Neural cell (in vitro differentiated cells): Measurements from ENCODE around the gene SP2. TPM values are rescaled to one million over a fixed set of nuclear protein-coding genes. Genes with fewer than 3 reads are reported as not detected.
A peak's percentile ranks its signal among the peaks of the same experiment; 100 is the strongest.

ENCODE experiments used
- H2AFZ ChIP-seq: fragments of 200-600, 300-800 bp; sonication (generic), shearing (Covaris generic); 2 replicates; pipeline ENCODE4 v1.6.0; 2014; ENCODE audit warnings: low read depth, mild to moderate bottlenecking, antibody characterized with exemption, low read length, moderate library complexity
- H3F3A ChIP-seq: fragments of 200-600 bp; shearing (Covaris generic); 2 replicates; pipeline ENCODE4 v1.6.1; 2016; ENCODE audit warnings: mild to moderate bottlenecking, moderate library complexity, mixed read lengths, antibody characterized with exemption, low read length; ENCODE audit not compliant: insufficient read depth, poor library complexity, severe bottlenecking
- H3K27ac ChIP-seq: fragments of 200-600, 300-800 bp; sonication (generic), shearing (Covaris generic); 2 replicates; pipeline ENCODE4 v1.5.1; 2014; ENCODE audit warnings: mild to moderate bottlenecking, low read length, moderate library complexity
- H3K27me3 ChIP-seq: fragments of 300-800, 200-600 bp; sonication (generic), shearing (Covaris generic); 2 replicates; pipeline ENCODE4 v1.6.0; 2014; ENCODE audit warnings: mild to moderate bottlenecking, low read depth, low read length, moderate library complexity; ENCODE audit not compliant: insufficient read depth
- H3K36me3 ChIP-seq: fragments of 300-800, 200-600 bp; sonication (generic), shearing (Covaris generic); 2 replicates; pipeline ENCODE4 v1.5.1; 2014; ENCODE audit warnings: mild to moderate bottlenecking, antibody characterized with exemption, low read length, moderate library complexity; ENCODE audit not compliant: insufficient read depth
- H3K4me2 ChIP-seq: fragments of 300-800, 200-600 bp; sonication (generic), shearing (Covaris generic); 2 replicates; pipeline ENCODE4 v1.6.0; 2014; ENCODE audit warnings: mild to moderate bottlenecking, low read length
- H3K4me3 ChIP-seq: fragments of 300-800, 200-600 bp; sonication (generic), shearing (Covaris generic); 2 replicates; pipeline ENCODE4 v1.5.1; 2014; ENCODE audit warnings: mild to moderate bottlenecking, low read length, moderate library complexity
- H3K79me2 ChIP-seq: fragments of 200-600 bp; shearing (Covaris generic); replicated peaks from 2 replicates; pipeline ENCODE4 v1.6.0; 2014; ENCODE audit warnings: mild to moderate bottlenecking, low read length, moderate library complexity; ENCODE audit not compliant: insufficient read depth
- H3K9ac ChIP-seq: fragments of 300-800, 200-600 bp; sonication (generic), shearing (Covaris generic); 2 replicates; pipeline ENCODE4 v1.6.1; 2016; ENCODE audit warnings: mild to moderate bottlenecking, low read length, mixed read lengths
- H3K9me2 ChIP-seq: fragments of 200-600 bp; shearing (Covaris generic); 2 replicates; pipeline ENCODE4 v1.6.1; 2016; ENCODE audit warnings: mild to moderate bottlenecking, low read length, mixed read lengths; ENCODE audit not compliant: insufficient read depth
- H3K9me3 ChIP-seq: fragments of 200-600, 300-800 bp; sonication (generic), shearing (Covaris generic); 2 replicates; pipeline ENCODE4 v1.6.1; 2016; ENCODE audit warnings: mild to moderate bottlenecking, mixed run types, low read length, moderate library complexity, mixed read lengths
- H4K20me1 ChIP-seq: fragments of 200-600 bp; shearing (Covaris generic); 2 replicates; pipeline ENCODE4 v1.6.1; 2016; ENCODE audit warnings: mild to moderate bottlenecking, mixed run types; ENCODE audit not compliant: insufficient read depth
- CTCF ChIP-seq: fragments of 450-650 bp; IDR thresholded peaks from 2 replicates; pipeline ENCODE4 v1.5.1; 2014; ENCODE audit warnings: antibody characterized with exemption, mild to moderate bottlenecking, moderate library complexity; ENCODE audit not compliant: poor library complexity, severe bottlenecking
- EP300 ChIP-seq: fragments of 450-650 bp; conservative IDR thresholded peaks from 2 replicates; pipeline ENCODE4 v1.6.1; 2014; ENCODE audit warnings: antibody characterized with exemption, mild to moderate bottlenecking, moderate library complexity; ENCODE audit not compliant: poor library complexity, severe bottlenecking
- EZH2 ChIP-seq: fragments of 200-600, 300-800 bp; shearing (Covaris generic), sonication (generic); IDR thresholded peaks from 2 replicates; pipeline ENCODE4 v1.6.1; 2014; ENCODE audit warnings: antibody characterized with exemption, low read length, borderline replicate concordance, mild to moderate bottlenecking; ENCODE audit not compliant: insufficient read depth, poor library complexity, severe bottlenecking
- MXI1 ChIP-seq: fragments of 450-650 bp; conservative IDR thresholded peaks from 2 replicates; pipeline ENCODE4 v1.6.1; 2014; ENCODE audit warnings: antibody characterized with exemption, mild to moderate bottlenecking; ENCODE audit not compliant: poor library complexity, severe bottlenecking
- POLR2AphosphoS5 ChIP-seq: IDR thresholded peaks from 2 replicates; pipeline ENCODE4 v1.6.1; 2012
- RAD21 ChIP-seq: fragments of 450-650 bp; conservative IDR thresholded peaks from 2 replicates; pipeline ENCODE4 v1.6.1; 2014; ENCODE audit warnings: antibody characterized with exemption, mild to moderate bottlenecking, moderate library complexity
- SMC3 ChIP-seq: fragments of 450-650 bp; conservative IDR thresholded peaks from 2 replicates; pipeline ENCODE4 v1.6.1; 2014; ENCODE audit warnings: antibody characterized with exemption, mild to moderate bottlenecking, moderate library complexity; ENCODE audit not compliant: poor library complexity
- TAF1 ChIP-seq: IDR thresholded peaks from 2 replicates; pipeline ENCODE4 v1.6.1; 2012; ENCODE audit warnings: low read depth
- polyA plus RNA-seq: library from polyadenylated mRNA; depleted of rRNA; stranded (reverse); fragments of >200 nt; gene quantifications from 2 replicates; pipeline ENCODE4 v1.2.3, GENCODE V29; 2014
- TF ChIP-seq, protein P1 (sequence below): IDR thresholded peaks from 2 replicates; pipeline ENCODE4 v1.6.1; 2012; ENCODE audit warnings: borderline replicate concordance

Gene SP2
- polyA plus RNA-seq, 1 donor from 2014 or later = 0.25 TPM

DNA sequence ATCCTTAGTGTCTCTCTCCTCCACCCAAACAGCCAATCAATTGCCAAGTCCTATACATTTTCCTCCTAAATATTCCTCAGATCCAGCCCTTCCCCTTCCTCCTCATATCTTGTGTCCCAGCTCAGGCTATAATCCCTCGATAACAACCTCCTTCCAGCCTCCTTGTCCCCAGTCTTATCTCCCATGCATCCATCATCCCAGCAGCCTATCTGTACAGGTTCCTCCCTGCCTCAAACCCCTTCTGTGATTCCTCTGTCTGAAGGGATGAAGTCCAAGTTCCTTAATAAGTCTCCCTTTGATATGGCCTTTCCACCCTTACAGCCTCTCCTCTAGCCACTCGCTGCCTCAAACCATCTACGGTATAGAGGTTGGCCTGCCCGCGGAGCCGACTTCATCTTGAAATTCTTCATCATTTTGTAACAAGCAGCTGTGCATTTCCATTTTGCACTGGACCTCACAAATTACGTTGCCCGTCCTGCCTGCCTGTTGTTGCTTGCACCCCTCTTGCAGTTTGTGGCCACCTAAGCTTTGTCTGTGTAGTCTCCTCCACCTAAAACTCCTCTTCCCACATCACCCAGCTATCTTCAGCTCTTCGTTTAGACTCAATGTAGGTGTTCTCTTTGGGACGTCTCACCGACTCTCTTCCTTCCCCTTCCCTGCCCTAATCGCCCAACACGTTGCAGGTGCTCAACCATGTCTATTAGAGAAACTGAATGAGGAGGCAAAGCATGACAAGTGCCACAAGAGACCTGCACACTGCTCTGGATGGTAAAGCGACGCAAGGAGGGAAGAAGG lies 74.1 kb downstream of the SP2 start:
- Histone ChIP-seq H3F3A (no peaks in the 10 kb centered on the region), H3K4me3 (peak overlapping the region; percentile 97), H3K27me3 (no peaks in the 10 kb centered on the region), H3K9me3 (no peaks in the 10 kb centered on the region), H3K9ac (no peak overlapping the region), H3K36me3 (no peaks in the 10 kb centered on the region), H4K20me1 (no peaks in the 10 kb centered on the region), H3K27ac (no peak overlapping the region), H3K4me2 (no peak overlapping the region), H2AFZ (peak overlapping the region; percentile 15), H3K79me2 (peaks cover 9% of the 10 kb centered on the region), H3K9me2 (no peaks in the 10 kb centered on the region)
- no peak for TF ChIP-seq RAD21
- TF ChIP-seq EP300 = peak; percentile 17
- no peak for TF ChIP-seq CTCF
- no peak for TF ChIP-seq EZH2

- Histone ChIP-seq H3K79me2 (peaks cover 9% of the 10 kb centered on the region), H4K20me1 (no peaks in the 10 kb centered on the region), H3K27ac (peak within 1 kb of the TSS; percentile 77), H3K9ac (peak within 1 kb of the TSS; percentile 77), H3K9me3 (no peaks in the 10 kb centered on the region), H2AFZ (peak within 1 kb of the TSS; percentile 87), H3K9me2 (no peaks in the 10 kb centered on the region), H3K27me3 (no peaks in the 10 kb centered on the region), H3F3A (no peaks in the 10 kb centered on the region), H3K4me2 (peak within 1 kb of the TSS; percentile 87), H3K36me3 (no peaks in the 10 kb centered on the region), H3K4me3 (peak within 1 kb of the TSS; percentile 97)
- peak; percentile 91 for TF ChIP-seq SMC3
- peak; percentile 6 for TF ChIP-seq EP300
- TF ChIP-seq, protein P1, sequence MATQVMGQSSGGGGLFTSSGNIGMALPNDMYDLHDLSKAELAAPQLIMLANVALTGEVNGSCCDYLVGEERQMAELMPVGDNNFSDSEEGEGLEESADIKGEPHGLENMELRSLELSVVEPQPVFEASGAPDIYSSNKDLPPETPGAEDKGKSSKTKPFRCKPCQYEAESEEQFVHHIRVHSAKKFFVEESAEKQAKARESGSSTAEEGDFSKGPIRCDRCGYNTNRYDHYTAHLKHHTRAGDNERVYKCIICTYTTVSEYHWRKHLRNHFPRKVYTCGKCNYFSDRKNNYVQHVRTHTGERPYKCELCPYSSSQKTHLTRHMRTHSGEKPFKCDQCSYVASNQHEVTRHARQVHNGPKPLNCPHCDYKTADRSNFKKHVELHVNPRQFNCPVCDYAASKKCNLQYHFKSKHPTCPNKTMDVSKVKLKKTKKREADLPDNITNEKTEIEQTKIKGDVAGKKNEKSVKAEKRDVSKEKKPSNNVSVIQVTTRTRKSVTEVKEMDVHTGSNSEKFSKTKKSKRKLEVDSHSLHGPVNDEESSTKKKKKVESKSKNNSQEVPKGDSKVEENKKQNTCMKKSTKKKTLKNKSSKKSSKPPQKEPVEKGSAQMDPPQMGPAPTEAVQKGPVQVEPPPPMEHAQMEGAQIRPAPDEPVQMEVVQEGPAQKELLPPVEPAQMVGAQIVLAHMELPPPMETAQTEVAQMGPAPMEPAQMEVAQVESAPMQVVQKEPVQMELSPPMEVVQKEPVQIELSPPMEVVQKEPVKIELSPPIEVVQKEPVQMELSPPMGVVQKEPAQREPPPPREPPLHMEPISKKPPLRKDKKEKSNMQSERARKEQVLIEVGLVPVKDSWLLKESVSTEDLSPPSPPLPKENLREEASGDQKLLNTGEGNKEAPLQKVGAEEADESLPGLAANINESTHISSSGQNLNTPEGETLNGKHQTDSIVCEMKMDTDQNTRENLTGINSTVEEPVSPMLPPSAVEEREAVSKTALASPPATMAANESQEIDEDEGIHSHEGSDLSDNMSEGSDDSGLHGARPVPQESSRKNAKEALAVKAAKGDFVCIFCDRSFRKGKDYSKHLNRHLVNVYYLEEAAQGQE = peak; percentile 42
- peak; percentile 53 for TF ChIP-seq TAF1
- TF ChIP-seq EZH2 = no peak
- TF ChIP-seq POLR2AphosphoS5 = peak; percentile 79
- peak; percentile 83 for TF ChIP-seq RAD21
- TF ChIP-seq MXI1 = peak; percentile 83
- peak; percentile 100 for TF ChIP-seq CTCF
Measured at GRCh38 chr17:47970725-47971499, 74.9 kb downstream of the SP2 start, which contains the start of gene CDK5RAP3. TSS of gene CDK5RAP3 (plus strand) at chr17:47971113. CDS start at chr17:47971147, 34 bp downstream.
